ENCODE measurements around the gene USP53. TPM values are rescaled to one million over a fixed set of nuclear protein-coding genes. Genes with fewer than 3 reads are reported as not detected.
A peak's percentile ranks its signal among the peaks of the same experiment; 100 is the strongest.

Gene USP53
- total and polyA plus RNA-seq, 2 donors (not counting 3 experiments of a cell fraction or from before 2014, with no cell fraction given): 7.8 to 22.8 TPM

GRCh38 chr4:119281393-119281792, 68.9 kb downstream of the USP53 start:
- TF ChIP-seq POLR2A (IDR thresholded peaks at IDR 0.05; ENCODE audit: low read depth, low read length) (peak; percentile 63), FOS (IDR thresholded peaks at IDR 0.05; ENCODE audit: borderline replicate concordance, insufficient read depth, low read length) (no peak), MYC (IDR thresholded peaks at IDR 0.05; ENCODE audit: low read depth, low read length) (no peak), CTCF (IDR thresholded peaks at IDR 0.05; ENCODE audit: extremely low read depth in 1 of 2, insufficient read depth in 1 of 2, low read depth in 1 of 2, low read length in 2 of 2) (no peak), EZH2 (IDR thresholded peaks at IDR 0.05; ENCODE audit: borderline replicate concordance, low read depth, low read length, severe bottlenecking) (no peak), MAX (IDR thresholded peaks at IDR 0.05; ENCODE audit: insufficient read depth, insufficient read length) (no peak), POLR2AphosphoS5 (IDR thresholded peaks at IDR 0.05; ENCODE audit: insufficient read depth, low read depth, low read length) (peak; percentile 51), GATA2 (IDR thresholded peaks at IDR 0.05; ENCODE audit: insufficient read depth, insufficient read length, low read depth, low read length) (peak; percentile 87), JUN (IDR thresholded peaks at IDR 0.05; ENCODE audit: borderline replicate concordance, insufficient read depth, insufficient read length, low read depth) (peak; percentile 65)
- POLR2A ChIA-PET: no interaction called here
- intact Hi-C loops (cut with micrococcal nuclease): loop anchor here (2.0 to 10.0 kb wide), 4 partner anchors 49 to 517 kb away; partner anchors contain the start of gene USP53
- FAIRE-seq (peak; percentile 81), DNase-seq (ENCODE audit: low read depth, low spot score) (peak; percentile 97)
- Histone ChIP-seq H3K4me3 (replicated peaks in 1 of 3; ENCODE audit: insufficient read depth in 1 of 3, low read depth in 1 of 3, low read length in 3 of 3) (peak overlapping the region in 1 of 3 experiments; percentile 26), H3K9me1 (replicated peaks; ENCODE audit: control insufficient read depth, extremely low read depth, insufficient read depth, low read length) (no peaks in the 10 kb centered on the region), H3K4me1 (ENCODE audit: control insufficient read depth, extremely low read depth, insufficient read depth, low read length) (peaks cover 57% of the 10 kb centered on the region), H3K27me3 (ENCODE audit: control insufficient read depth in 2 of 2, insufficient read depth in 2 of 2, low read length in 2 of 2) (no peaks in the 10 kb centered on the region), H3K4me2 (ENCODE audit: insufficient read depth, low read length) (peak overlapping the region; percentile 87), H3K9me3 (replicated peaks; ENCODE audit: control insufficient read depth, insufficient read depth, low read length) (no peaks in the 10 kb centered on the region), H3K36me3 (ENCODE audit: control insufficient read depth in 2 of 2, extremely low read depth in 1 of 2, insufficient read depth in 2 of 2, low read length in 2 of 2) (no peaks in the 10 kb centered on the region), H4K20me1 (replicated peaks; ENCODE audit: control insufficient read depth, extremely low read depth, insufficient read depth, low read length) (no peaks in the 10 kb centered on the region), H2AFZ (ENCODE audit: low read depth, low read length) (no peak overlapping the region), H3K27ac (ENCODE audit: insufficient read depth, low read depth, low read length) (peak overlapping the region; percentile 72), H3K9ac (replicated peaks; ENCODE audit: extremely low read depth, insufficient read depth, low read length) (peak overlapping the region; percentile 38), H3K79me2 (ENCODE audit: control insufficient read depth, insufficient read depth, low read length) (peaks cover 22% of the 10 kb centered on the region)
- CTCF ChIA-PET: no interaction called here
- dilution Hi-C loops (cut with MboI; ENCODE audit: extremely low pct_ligation_motif_present, low sequenced_read_pairs): no loop called here
- BruUV-seq (replicated peaks): no TSS peak
